WTC11 (cell line): Measurements from ENCODE around the gene SYTL2. TPM values are rescaled to one million over a fixed set of nuclear protein-coding genes. Genes with fewer than 3 reads are reported as not detected.
"Not testable (repeated sequence)": the region's sequence is repeated elsewhere in the genome, so short reads cannot be mapped to it uniquely, and the experiment has no call there.

Experiments
- ATAC-seq: fragments of 200-7000 bp; cut with Tn5 transposase; 2 replicates; pipeline ENCODE4 v1.10.0; 2021; ENCODE audit warnings: mild to moderate bottlenecking, moderate library complexity
- CTCF ChIA-PET: fragments of 300-600 bp; sonication (Branson Sonifier 250); formaldehyde crosslinking; loops from one replicate; lab custom pipeline; 2021; ENCODE audit warnings: antibody characterized with exemption; lab: Charles Lee
- POLR2A ChIA-PET: fragments of 350-600 bp; sonication (Branson Sonifier 250); formaldehyde crosslinking; loops from one replicate; lab custom pipeline; 2021; ENCODE audit warnings: antibody characterized with exemption; lab: Charles Lee
- DNase-seq: peaks from one replicate; pipeline ENCODE4 v3.0.0; 2021; ENCODE audit warnings: low spot score
- H3K27ac Mint-ChIP-seq: 2 replicates; pipeline ENCODE4 v1.8.0; 2021; ENCODE audit warnings: mixed read lengths
- H3K27me3 Mint-ChIP-seq: 2 replicates; pipeline ENCODE4 v1.8.0; 2021; ENCODE audit warnings: low read depth, mild to moderate bottlenecking, moderate library complexity, mixed read lengths
- H3K36me3 Mint-ChIP-seq: 2 replicates; pipeline ENCODE4 v1.8.0; 2021; ENCODE audit warnings: mixed read lengths
- H3K4me1 Mint-ChIP-seq: 2 replicates; pipeline ENCODE4 v1.8.0; 2022; ENCODE audit warnings: mixed read lengths
- H3K4me3 Mint-ChIP-seq: 2 replicates; pipeline ENCODE4 v1.8.0; 2021; ENCODE audit warnings: mild to moderate bottlenecking, moderate library complexity, mixed read lengths
- H3K9me3 Mint-ChIP-seq: 2 replicates; pipeline ENCODE4 v1.8.0; 2021; ENCODE audit warnings: mixed read lengths
- ATF2 ChIP-seq: sonication (generic); formaldehyde crosslinking; IDR thresholded peaks from 2 replicates; pipeline ENCODE4 v1.8.1; 2022; ENCODE audit warnings: low read depth, missing genetic modification reagents, borderline replicate concordance
- CREM ChIP-seq: sonication (generic); formaldehyde crosslinking; IDR thresholded peaks from 2 replicates; pipeline ENCODE4 v1.8.1; 2022; ENCODE audit warnings: mild to moderate bottlenecking, missing genetic modification reagents, moderate library complexity
- ELF4 ChIP-seq: sonication (generic); formaldehyde crosslinking; IDR thresholded peaks from 2 replicates; pipeline ENCODE4 v1.8.1; 2022; ENCODE audit warnings: low read depth, mild to moderate bottlenecking, moderate library complexity, missing genetic modification reagents
- FOXK1 ChIP-seq: sonication (generic); formaldehyde crosslinking; IDR thresholded peaks from 2 replicates; pipeline ENCODE4 v1.8.0; 2022; ENCODE audit warnings: mild to moderate bottlenecking, moderate library complexity, missing genetic modification reagents
- IRF2 ChIP-seq: sonication (generic); formaldehyde crosslinking; IDR thresholded peaks from 2 replicates; pipeline ENCODE4 v1.8.0; 2022; ENCODE audit warnings: low read depth, missing genetic modification reagents, borderline replicate concordance
- MXD4 ChIP-seq: fragments of 250-450 bp; sonication (Bioruptor Pico); IDR thresholded peaks from 2 replicates; pipeline ENCODE4 v1.8.0; 2021; ENCODE audit warnings: mild to moderate bottlenecking, moderate library complexity, borderline replicate concordance
- NFATC4 ChIP-seq: fragments of 250-450 bp; sonication (Bioruptor Pico); IDR thresholded peaks from 2 replicates; pipeline ENCODE4 v1.9.0; 2021; ENCODE audit warnings: mild to moderate bottlenecking
- SMAD4 ChIP-seq: sonication (generic); formaldehyde crosslinking; IDR thresholded peaks from 2 replicates; pipeline ENCODE4 v1.8.0; 2022; ENCODE audit warnings: mild to moderate bottlenecking, missing genetic modification reagents
- SP1 ChIP-seq: sonication (generic); formaldehyde crosslinking; conservative IDR thresholded peaks from 2 replicates; pipeline ENCODE4 v1.8.1; 2022; ENCODE audit warnings: missing genetic modification reagents
- TCF7 ChIP-seq: sonication (generic); formaldehyde crosslinking; IDR thresholded peaks from 2 replicates; pipeline ENCODE4 v1.8.0; 2022; ENCODE audit warnings: mild to moderate bottlenecking, low read depth, missing genetic modification reagents, moderate library complexity
- TEAD1 ChIP-seq: sonication (generic); formaldehyde crosslinking; IDR thresholded peaks from 2 replicates; pipeline ENCODE4 v1.8.0; 2022; ENCODE audit warnings: mild to moderate bottlenecking, missing genetic modification reagents
- TP53 ChIP-seq: sonication (generic); formaldehyde crosslinking; IDR thresholded peaks from 2 replicates; pipeline ENCODE4 v1.8.1; 2023; ENCODE audit warnings: mild to moderate bottlenecking, missing genetic modification reagents
- ZNF138 ChIP-seq: sonication (generic); formaldehyde crosslinking; conservative IDR thresholded peaks from 2 replicates; pipeline ENCODE4 v1.8.1; 2022; ENCODE audit warnings: mild to moderate bottlenecking, moderate library complexity, missing genetic modification reagents
- ZNF423 ChIP-seq: fragments of 250-450 bp; sonication (Bioruptor Pico); IDR thresholded peaks from 2 replicates; pipeline ENCODE4 v2.1.2; 2022; ENCODE audit warnings: mild to moderate bottlenecking, moderate library complexity
- ZSCAN18 ChIP-seq: fragments of 250-450 bp; sonication (Bioruptor Pico); IDR thresholded peaks from 2 replicates; pipeline ENCODE4 v2.1.2; 2022; ENCODE audit warnings: mild to moderate bottlenecking, moderate library complexity
- total RNA-seq: library from RNA; stranded (reverse); gene quantifications from 3 replicates; pipeline ENCODE4 v1.2.3, GENCODE V29; 2021
- TF ChIP-seq, protein P1 (sequence below): sonication (generic); formaldehyde crosslinking; IDR thresholded peaks from 2 replicates; pipeline ENCODE4 v1.8.1; 2023; ENCODE audit warnings: mild to moderate bottlenecking, missing genetic modification reagents
- TF ChIP-seq, protein P2 (sequence below): sonication (generic); formaldehyde crosslinking; IDR thresholded peaks from 2 replicates; pipeline ENCODE4 v1.8.1; 2022; ENCODE audit warnings: low read depth, mild to moderate bottlenecking, moderate library complexity, missing genetic modification reagents, borderline replicate concordance
- TF ChIP-seq, protein P3 (sequence below): sonication (generic); formaldehyde crosslinking; IDR thresholded peaks from 2 replicates; pipeline ENCODE4 v1.8.0; 2022; ENCODE audit warnings: mild to moderate bottlenecking, missing genetic modification reagents
- TF ChIP-seq, protein P4 (sequence below): sonication (generic); formaldehyde crosslinking; IDR thresholded peaks from 2 replicates; pipeline ENCODE4 v1.8.0; 2023; ENCODE audit warnings: missing genetic modification reagents
- TF ChIP-seq, protein P5 (sequence below): fragments of 250-450 bp; sonication (Bioruptor Pico); IDR thresholded peaks from 2 replicates; pipeline ENCODE4 v1.9.0; 2021; ENCODE audit warnings: mild to moderate bottlenecking, borderline replicate concordance

SYTL2 gene
- total RNA-seq, 1 experiment from 2014 or later, result 7.1 TPM

DNA sequence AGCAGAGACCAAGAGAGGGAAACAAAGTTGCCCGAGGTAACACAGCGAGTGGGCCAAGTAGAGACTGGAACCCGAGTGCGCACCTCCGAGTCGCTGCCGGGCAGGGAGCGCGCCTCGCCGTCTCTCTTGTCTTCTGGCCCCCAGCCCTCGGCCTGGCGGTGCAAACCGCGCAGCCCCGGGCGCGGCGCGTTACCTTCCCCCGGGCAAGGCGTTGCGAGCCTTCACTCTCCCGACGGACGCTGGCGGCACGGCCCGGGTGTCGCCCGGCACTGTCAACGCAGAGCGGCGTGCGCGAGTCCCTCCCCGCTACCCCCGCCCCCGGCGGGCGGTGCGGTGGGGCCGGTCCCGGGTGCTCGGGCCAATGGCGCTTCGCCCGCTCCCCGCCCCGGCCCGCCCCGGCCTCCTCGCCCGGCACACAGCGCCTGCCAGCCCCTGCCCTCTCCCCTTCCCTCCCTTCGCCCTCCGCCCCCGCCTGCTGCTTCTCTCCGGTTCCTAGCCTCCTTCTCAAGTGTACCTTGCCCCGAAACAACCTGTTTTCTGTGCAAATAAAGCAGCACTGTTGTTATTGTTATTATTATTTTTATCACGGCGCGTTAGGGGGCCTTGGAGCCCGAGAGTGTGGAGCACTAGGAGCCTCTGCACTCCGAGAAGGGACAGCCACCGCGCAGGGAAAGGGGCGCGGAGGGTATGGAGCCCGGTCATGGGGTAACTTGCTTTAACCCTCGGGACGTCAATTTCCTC, at the start of gene SYTL2 (continued):
- TF ChIP-seq, protein P1, sequence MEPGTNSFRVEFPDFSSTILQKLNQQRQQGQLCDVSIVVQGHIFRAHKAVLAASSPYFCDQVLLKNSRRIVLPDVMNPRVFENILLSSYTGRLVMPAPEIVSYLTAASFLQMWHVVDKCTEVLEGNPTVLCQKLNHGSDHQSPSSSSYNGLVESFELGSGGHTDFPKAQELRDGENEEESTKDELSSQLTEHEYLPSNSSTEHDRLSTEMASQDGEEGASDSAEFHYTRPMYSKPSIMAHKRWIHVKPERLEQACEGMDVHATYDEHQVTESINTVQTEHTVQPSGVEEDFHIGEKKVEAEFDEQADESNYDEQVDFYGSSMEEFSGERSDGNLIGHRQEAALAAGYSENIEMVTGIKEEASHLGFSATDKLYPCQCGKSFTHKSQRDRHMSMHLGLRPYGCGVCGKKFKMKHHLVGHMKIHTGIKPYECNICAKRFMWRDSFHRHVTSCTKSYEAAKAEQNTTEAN, result 0 out of 2 replicates have a peak, but pooled peaks have one; percentile 66

DNA sequence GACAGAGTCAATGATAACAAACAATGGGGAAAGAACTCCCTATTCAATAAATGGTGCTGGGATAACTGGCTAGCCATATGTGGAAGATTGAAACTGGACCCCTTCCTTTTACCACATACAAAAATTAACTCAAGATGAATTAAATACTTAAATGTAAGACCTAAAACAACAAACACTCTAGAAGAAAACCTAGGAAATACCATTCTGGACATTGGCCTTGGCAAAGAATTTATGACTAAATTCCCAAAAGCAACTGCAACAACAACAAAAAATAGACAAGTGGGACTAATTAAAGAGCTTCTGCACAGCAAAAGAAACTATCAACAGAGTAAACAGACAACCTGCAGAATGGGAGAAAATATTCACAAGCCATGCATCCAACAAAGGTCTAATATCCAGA, 48.6 kb upstream of the SYTL2 start:
- H3K36me3 Mint-ChIP-seq, H3K27ac Mint-ChIP-seq, H3K4me3 Mint-ChIP-seq, H3K27me3 Mint-ChIP-seq, POLR2A ChIA-PET, H3K4me1 Mint-ChIP-seq, ATAC-seq, CTCF ChIA-PET, DNase-seq: not testable (repeated sequence)
- peaks cover 10% of the 10 kb centered on the region for H3K9me3 Mint-ChIP-seq

DNA sequence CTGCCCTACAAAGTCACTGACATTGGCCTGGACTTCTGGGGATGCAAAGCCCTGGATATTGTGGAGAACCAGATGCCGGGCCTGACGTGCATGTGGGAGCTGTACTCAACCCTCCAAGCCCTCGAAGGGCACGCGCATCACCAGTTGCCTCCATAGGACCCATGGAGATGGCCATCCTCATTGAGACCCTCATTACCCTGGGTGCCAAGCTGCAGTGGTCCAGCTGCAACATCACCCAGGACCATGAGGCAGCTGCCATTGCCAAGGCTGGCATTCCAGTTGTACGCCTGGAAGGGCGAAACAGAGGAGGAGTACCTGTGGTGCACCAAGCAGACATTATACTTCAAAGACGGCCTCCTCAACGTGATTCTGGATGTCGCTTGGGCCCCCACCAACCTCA, 46.2 kb upstream of the SYTL2 start:
- no peak overlapping the region for H3K27ac Mint-ChIP-seq
- CTCF ChIA-PET, result no interaction called here
- peaks cover 11% of the 10 kb centered on the region for H3K4me1 Mint-ChIP-seq
- no peak for ATAC-seq
- H3K4me3 Mint-ChIP-seq, result no peak overlapping the region
- peaks cover 15% of the 10 kb centered on the region for H3K36me3 Mint-ChIP-seq
- no peak for DNase-seq
- POLR2A ChIA-PET, result no interaction called here
- peaks cover 5% of the 10 kb centered on the region for H3K27me3 Mint-ChIP-seq
- TF ChIP-seq, protein P2, sequence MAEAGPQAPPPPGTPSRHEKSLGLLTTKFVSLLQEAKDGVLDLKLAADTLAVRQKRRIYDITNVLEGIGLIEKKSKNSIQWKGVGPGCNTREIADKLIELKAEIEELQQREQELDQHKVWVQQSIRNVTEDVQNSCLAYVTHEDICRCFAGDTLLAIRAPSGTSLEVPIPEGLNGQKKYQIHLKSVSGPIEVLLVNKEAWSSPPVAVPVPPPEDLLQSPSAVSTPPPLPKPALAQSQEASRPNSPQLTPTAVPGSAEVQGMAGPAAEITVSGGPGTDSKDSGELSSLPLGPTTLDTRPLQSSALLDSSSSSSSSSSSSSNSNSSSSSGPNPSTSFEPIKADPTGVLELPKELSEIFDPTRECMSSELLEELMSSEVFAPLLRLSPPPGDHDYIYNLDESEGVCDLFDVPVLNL (CRISPR knock-in tag), result no peak
- TF ChIP-seq TEAD1 (CRISPR knock-in tag) (no peak), IRF2 (no peak), CREM (CRISPR knock-in tag) (no peak), SP1 (CRISPR knock-in tag) (no peak), TCF7 (CRISPR knock-in tag) (no peak), TP53 (CRISPR knock-in tag) (no peak), NFATC4 (CRISPR knock-in tag) (no peak), ZSCAN18 (no peak), MXD4 (CRISPR knock-in tag) (no peak), ZNF138 (CRISPR knock-in tag) (no peak), SMAD4 (CRISPR knock-in tag) (no peak), ATF2 (CRISPR knock-in tag) (no peak), FOXK1 (CRISPR knock-in tag) (no peak), ZNF423 (CRISPR knock-in tag) (no peak), ELF4 (CRISPR knock-in tag) (no peak)
- TF ChIP-seq, protein P3, sequence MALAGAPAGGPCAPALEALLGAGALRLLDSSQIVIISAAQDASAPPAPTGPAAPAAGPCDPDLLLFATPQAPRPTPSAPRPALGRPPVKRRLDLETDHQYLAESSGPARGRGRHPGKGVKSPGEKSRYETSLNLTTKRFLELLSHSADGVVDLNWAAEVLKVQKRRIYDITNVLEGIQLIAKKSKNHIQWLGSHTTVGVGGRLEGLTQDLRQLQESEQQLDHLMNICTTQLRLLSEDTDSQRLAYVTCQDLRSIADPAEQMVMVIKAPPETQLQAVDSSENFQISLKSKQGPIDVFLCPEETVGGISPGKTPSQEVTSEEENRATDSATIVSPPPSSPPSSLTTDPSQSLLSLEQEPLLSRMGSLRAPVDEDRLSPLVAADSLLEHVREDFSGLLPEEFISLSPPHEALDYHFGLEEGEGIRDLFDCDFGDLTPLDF (CRISPR knock-in tag), result no peak
- TF ChIP-seq, protein P4, sequence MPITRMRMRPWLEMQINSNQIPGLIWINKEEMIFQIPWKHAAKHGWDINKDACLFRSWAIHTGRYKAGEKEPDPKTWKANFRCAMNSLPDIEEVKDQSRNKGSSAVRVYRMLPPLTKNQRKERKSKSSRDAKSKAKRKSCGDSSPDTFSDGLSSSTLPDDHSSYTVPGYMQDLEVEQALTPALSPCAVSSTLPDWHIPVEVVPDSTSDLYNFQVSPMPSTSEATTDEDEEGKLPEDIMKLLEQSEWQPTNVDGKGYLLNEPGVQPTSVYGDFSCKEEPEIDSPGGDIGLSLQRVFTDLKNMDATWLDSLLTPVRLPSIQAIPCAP (CRISPR knock-in tag), result no peak
- TF ChIP-seq, protein P5, sequence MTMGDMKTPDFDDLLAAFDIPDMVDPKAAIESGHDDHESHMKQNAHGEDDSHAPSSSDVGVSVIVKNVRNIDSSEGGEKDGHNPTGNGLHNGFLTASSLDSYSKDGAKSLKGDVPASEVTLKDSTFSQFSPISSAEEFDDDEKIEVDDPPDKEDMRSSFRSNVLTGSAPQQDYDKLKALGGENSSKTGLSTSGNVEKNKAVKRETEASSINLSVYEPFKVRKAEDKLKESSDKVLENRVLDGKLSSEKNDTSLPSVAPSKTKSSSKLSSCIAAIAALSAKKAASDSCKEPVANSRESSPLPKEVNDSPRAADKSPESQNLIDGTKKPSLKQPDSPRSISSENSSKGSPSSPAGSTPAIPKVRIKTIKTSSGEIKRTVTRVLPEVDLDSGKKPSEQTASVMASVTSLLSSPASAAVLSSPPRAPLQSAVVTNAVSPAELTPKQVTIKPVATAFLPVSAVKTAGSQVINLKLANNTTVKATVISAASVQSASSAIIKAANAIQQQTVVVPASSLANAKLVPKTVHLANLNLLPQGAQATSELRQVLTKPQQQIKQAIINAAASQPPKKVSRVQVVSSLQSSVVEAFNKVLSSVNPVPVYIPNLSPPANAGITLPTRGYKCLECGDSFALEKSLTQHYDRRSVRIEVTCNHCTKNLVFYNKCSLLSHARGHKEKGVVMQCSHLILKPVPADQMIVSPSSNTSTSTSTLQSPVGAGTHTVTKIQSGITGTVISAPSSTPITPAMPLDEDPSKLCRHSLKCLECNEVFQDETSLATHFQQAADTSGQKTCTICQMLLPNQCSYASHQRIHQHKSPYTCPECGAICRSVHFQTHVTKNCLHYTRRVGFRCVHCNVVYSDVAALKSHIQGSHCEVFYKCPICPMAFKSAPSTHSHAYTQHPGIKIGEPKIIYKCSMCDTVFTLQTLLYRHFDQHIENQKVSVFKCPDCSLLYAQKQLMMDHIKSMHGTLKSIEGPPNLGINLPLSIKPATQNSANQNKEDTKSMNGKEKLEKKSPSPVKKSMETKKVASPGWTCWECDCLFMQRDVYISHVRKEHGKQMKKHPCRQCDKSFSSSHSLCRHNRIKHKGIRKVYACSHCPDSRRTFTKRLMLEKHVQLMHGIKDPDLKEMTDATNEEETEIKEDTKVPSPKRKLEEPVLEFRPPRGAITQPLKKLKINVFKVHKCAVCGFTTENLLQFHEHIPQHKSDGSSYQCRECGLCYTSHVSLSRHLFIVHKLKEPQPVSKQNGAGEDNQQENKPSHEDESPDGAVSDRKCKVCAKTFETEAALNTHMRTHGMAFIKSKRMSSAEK, result no peak
- H3K9me3 Mint-ChIP-seq, result peaks cover 10% of the 10 kb centered on the region
